ENCODE measurements around the gene SH3PXD2B.

Gene SH3PXD2B

GRCh38 chr5:172407822-172408221 lies 46.5 kb downstream of the SH3PXD2B start:
- H3K4me3 ChIP-seq (ENCODE audit: low read depth, low read length): no peak overlapping the region
- no peak for DNase-seq (ENCODE audit: low read depth)
- TF ChIP-seq, protein P1, sequence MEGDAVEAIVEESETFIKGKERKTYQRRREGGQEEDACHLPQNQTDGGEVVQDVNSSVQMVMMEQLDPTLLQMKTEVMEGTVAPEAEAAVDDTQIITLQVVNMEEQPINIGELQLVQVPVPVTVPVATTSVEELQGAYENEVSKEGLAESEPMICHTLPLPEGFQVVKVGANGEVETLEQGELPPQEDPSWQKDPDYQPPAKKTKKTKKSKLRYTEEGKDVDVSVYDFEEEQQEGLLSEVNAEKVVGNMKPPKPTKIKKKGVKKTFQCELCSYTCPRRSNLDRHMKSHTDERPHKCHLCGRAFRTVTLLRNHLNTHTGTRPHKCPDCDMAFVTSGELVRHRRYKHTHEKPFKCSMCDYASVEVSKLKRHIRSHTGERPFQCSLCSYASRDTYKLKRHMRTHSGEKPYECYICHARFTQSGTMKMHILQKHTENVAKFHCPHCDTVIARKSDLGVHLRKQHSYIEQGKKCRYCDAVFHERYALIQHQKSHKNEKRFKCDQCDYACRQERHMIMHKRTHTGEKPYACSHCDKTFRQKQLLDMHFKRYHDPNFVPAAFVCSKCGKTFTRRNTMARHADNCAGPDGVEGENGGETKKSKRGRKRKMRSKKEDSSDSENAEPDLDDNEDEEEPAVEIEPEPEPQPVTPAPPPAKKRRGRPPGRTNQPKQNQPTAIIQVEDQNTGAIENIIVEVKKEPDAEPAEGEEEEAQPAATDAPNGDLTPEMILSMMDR (IDR thresholded peaks at IDR 0.05; ENCODE audit: control insufficient read depth, extremely low read depth, insufficient read depth): no peak

DNA sequence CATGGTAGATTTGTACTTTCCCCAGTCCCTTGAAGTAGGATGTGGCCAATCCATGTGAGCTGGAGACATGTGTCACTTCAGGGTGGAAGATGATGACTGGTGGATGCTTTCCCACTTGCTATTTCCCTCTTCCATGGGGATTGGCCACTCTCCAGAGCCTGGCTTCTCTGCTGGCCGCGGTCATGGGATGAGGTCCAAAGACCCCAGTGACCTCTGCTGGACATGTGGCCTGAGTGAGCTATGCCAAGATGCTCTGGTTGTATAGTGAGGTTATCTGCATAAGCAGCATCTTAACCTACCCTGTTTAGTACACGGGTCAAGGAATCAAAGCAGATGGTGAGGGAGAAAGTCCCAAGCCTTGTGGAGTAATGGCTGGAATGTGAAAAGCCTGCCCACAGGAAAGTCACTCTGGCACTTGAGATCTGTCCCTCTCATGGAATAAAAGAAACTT lies 47.1 kb downstream of the SH3PXD2B start:
- TF ChIP-seq, protein P1 (IDR thresholded peaks at IDR 0.05; ENCODE audit: control insufficient read depth, extremely low read depth, insufficient read depth): no peak
- DNase-seq (ENCODE audit: low read depth): no peak
- no peak overlapping the region for H3K4me3 ChIP-seq (ENCODE audit: low read depth, low read length)

DNA sequence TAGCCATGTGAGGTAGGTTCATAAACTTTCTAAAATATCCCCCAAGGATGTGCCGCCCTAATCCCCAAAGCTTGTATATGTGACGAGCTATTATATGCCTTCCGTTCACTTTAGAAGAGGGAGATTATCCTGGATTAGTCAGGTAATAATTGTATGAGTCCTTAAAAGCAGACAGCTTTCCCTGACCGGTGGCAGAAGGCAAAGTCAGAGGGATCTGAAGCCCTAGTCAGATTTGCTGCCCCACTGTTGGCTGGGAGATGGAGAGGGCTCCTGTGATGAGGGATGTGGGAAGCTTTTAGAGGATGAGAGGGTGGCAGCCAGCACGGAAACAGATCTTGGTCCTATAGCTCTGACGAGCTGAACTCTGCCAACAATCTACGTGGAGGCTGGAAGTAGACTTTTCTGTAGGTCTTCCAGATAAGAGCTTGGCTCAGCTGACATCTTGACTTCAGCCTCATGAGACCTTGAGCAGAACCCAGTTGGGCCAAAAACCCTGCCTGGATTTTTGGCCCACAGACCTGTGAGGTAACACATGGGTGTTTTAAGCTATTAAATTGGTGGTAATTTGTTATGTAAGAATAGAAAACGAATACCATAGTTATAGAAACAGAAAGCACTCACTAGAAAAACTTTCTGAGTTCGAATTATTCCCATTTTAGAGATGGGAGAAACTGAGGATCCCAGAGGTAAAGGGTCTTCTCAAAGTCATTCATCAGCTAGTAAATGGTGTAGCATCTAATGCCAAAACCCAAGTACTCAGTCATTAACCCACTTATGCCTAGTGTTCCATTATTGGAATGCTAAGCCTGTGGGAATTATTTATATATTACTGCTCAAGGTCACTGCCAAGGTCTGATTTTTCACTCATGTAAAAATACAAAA lies 48.9 kb downstream of the SH3PXD2B start:
- H3K4me3 ChIP-seq (ENCODE audit: low read depth, low read length): no peak overlapping the region
- DNase-seq (ENCODE audit: low read depth): no peak
- TF ChIP-seq, protein P1 (IDR thresholded peaks at IDR 0.05; ENCODE audit: control insufficient read depth, extremely low read depth, insufficient read depth): no peak

- no peak for DNase-seq (ENCODE audit: low read depth)
- TF ChIP-seq, protein P1 (IDR thresholded peaks at IDR 0.05; ENCODE audit: control insufficient read depth, extremely low read depth, insufficient read depth): no peak
These were observed 49.6 kb downstream of the SH3PXD2B start for GRCh38 chr5:172404746-172405145.

DNA sequence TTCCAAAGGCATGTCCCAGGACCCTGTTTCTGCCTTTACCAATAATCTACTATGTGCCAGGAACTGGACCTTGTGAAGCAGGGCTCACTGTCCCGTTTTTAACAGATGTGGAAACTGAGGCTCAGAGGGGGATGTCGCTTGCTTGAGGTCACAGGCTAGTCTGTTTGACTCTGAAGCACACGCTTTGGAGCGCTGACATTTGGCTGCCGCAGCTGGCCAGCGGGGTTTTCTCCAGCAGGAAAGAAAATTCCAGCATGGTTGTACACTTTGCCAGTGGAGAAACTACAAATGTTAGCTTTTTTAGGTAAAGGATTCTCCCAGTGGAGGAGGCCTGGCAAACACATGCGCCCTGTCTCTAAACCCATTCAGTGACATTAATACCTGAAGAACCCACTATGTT lies 50.5 kb downstream of the SH3PXD2B start:
- no peak for DNase-seq (ENCODE audit: low read depth)
- no peak overlapping the region for H3K4me3 ChIP-seq (ENCODE audit: low read depth, low read length)
- TF ChIP-seq, protein P1 (IDR thresholded peaks at IDR 0.05; ENCODE audit: control insufficient read depth, extremely low read depth, insufficient read depth): no peak

More at GRCh38 chr5:172404746-172405145, 49.6 kb downstream of the SH3PXD2B start:
- H3K4me3 ChIP-seq (ENCODE audit: low read depth, low read length): no peak overlapping the region

- TF ChIP-seq, protein P1 (IDR thresholded peaks at IDR 0.05; ENCODE audit: control insufficient read depth, extremely low read depth, insufficient read depth): no peak
- no peak overlapping the region for H3K4me3 ChIP-seq (ENCODE audit: low read depth, low read length)
- no peak for DNase-seq (ENCODE audit: low read depth)
These were observed 51.0 kb downstream of the SH3PXD2B start for GRCh38 chr5:172403189-172403796.
